K562 (cell line): Measurements from ENCODE around the gene RSPH6A. TPM values are rescaled to one million over a fixed set of nuclear protein-coding genes. Genes with fewer than 3 reads are reported as not detected.

ENCODE experiments used
- XRCC5 ChIP-seq: fragments of 200-400 bp; formaldehyde crosslinking; IDR thresholded peaks from 2 replicates; pipeline ENCODE4 v1.6.1; 2017; ENCODE audit warnings: low read depth, mild to moderate bottlenecking, low read length
- ZKSCAN1 ChIP-seq: fragments of 150-350 bp; IDR thresholded peaks from 2 replicates; pipeline ENCODE4 v1.6.1; 2016; ENCODE audit warnings: low read depth, low read length
- ZNF583 ChIP-seq: fragments of 250-450 bp; sonication (Bioruptor Pico); IDR thresholded peaks from 2 replicates; pipeline ENCODE4 v1.4.0; 2020
- ZNF695 ChIP-seq: fragments of 450-650 bp; formaldehyde crosslinking; IDR thresholded peaks from 2 replicates; pipeline ENCODE4 v1.4.0; 2020; ENCODE audit warnings: mild to moderate bottlenecking, moderate library complexity
- ZNF77 ChIP-seq: fragments of 250-450 bp; sonication (Bioruptor Pico); IDR thresholded peaks from 2 replicates; pipeline ENCODE4 v1.5.0; 2020
- ZNF830 ChIP-seq: fragments of 250-450 bp; sonication (Bioruptor Pico); IDR thresholded peaks from 2 replicates; pipeline ENCODE4 v1.5.0; 2021; ENCODE audit warnings: mild to moderate bottlenecking
- polyA plus RNA-seq, 8 experiments: library from polyadenylated mRNA; depleted of rRNA in 4 of 8; stranded (reverse) in 5 of 8; unstranded in 3 of 8; fragments of >200 nt; fragmentation: Nextera tagmentation in 2 of 8; fragmentation: Illumina TruSeq in 1 of 8; extraction: Ambion mirVana in 2 of 8; extraction: Trizol in 1 of 8; gene quantifications; 2 replicates each; pipeline versions ENCODE4 v1.2.1 to v1.2.3, GENCODE V29; 2011 to 2014; ENCODE audit warnings: inconsistent platforms in 1 of 8, missing spikeins in 1 of 8
- total RNA-seq, 7 experiments: library from RNA; depleted of rRNA in 6 of 7; stranded (reverse); fragments of >200 nt in 6 of 7; fragmentation: Illumina TruSeq in 2 of 7; extraction: Trizol in 2 of 7; gene quantifications; 2 replicates each; pipeline versions ENCODE4 v1.2.1 to v1.2.3, GENCODE V29; 2011 to 2021; ENCODE audit warnings: low replicate concordance in 1 of 7
- TF ChIP-seq, protein P1 (sequence below): sonication (generic); formaldehyde crosslinking; IDR thresholded peaks from 2 replicates; pipeline ENCODE4 v1.8.0; 2022; ENCODE audit warnings: missing genetic modification reagents, mild to moderate bottlenecking, borderline replicate concordance
- TF ChIP-seq, protein P2 (sequence below), 3 experiments: IDR thresholded peaks in 2 of 3; conservative IDR thresholded peaks in 1 of 3; 2 replicates each; pipeline ENCODE4 v1.5.1; 2011 to 2012; ENCODE audit warnings: low read length in 3 of 3, mild to moderate bottlenecking in 3 of 3, control low read depth in 2 of 3, improper control_type of control experiment in 1 of 3, inconsistent platforms in 1 of 3, low read depth in 1 of 3, mixed read lengths in 1 of 3, moderate library complexity in 1 of 3; ENCODE audit not compliant: insufficient read depth in 2 of 3
- TF ChIP-seq, protein P3 (sequence below): fragments of 200-800 bp; sonication (Bioruptor generic); IDR thresholded peaks from 2 replicates; pipeline ENCODE4 v1.6.1; 2017; ENCODE audit warnings: missing genetic modification characterization, missing compliant biosample characterization

RSPH6A gene
- total and polyA plus RNA-seq, 9 of the 15 experiments (the other 6 are each of a cell fraction or from before 2014, with no cell fraction given) = 0.03 to 0.15 (median 0.07) TPM; not detected in 5

DNA sequence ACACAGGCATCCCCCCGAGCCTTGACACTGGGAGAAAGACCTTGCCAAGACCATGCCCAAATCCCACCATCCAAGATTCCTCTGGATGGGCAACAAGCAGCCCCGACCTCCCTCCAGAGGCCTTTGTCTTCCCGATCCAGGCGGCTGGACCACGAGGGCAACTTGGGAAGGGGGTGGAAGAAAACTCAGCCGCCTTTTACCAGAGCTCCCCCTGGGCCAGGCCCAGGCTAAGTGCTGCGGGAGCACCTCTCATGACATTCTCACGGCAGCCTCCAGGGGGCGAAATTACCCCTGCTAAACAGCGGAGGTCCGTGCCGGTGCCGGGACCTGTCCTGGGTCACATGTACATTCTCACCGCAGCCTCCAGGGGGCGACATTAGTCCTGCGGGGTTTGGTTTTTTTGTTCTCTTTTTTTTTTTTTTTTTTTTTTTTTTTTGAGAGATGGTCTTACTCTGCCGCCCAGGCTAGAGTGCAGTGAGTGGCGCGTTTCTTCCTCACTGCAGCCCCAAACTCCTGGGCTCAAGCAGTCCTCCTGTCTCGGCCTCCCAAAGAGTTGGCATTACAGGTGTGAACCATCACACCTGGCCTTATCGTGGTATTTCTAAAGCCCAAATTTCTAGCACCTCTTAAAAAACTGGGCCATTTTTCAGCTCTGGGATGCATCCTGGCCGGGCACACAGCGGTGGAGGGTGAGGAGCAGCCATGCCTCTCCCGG, 2.1 kb upstream of the RSPH6A start (continued):
- TF ChIP-seq XRCC5 (peak; percentile 96), ZNF695 (CRISPR knock-in tag) (no peak), ZNF830 (CRISPR knock-in tag) (no peak), ZNF77 (CRISPR knock-in tag) (no peak), ZNF583 (no peak), ZKSCAN1 (0 out of 2 replicates have a peak, but pooled peaks have one; percentile 36)
- TF ChIP-seq, protein P1, sequence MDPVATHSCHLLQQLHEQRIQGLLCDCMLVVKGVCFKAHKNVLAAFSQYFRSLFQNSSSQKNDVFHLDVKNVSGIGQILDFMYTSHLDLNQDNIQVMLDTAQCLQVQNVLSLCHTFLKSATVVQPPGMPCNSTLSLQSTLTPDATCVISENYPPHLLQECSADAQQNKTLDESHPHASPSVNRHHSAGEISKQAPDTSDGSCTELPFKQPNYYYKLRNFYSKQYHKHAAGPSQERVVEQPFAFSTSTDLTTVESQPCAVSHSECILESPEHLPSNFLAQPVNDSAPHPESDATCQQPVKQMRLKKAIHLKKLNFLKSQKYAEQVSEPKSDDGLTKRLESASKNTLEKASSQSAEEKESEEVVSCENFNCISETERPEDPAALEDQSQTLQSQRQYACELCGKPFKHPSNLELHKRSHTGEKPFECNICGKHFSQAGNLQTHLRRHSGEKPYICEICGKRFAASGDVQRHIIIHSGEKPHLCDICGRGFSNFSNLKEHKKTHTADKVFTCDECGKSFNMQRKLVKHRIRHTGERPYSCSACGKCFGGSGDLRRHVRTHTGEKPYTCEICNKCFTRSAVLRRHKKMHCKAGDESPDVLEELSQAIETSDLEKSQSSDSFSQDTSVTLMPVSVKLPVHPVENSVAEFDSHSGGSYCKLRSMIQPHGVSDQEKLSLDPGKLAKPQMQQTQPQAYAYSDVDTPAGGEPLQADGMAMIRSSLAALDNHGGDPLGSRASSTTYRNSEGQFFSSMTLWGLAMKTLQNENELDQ (CRISPR knock-in tag) = no peak
- TF ChIP-seq, protein P2, sequence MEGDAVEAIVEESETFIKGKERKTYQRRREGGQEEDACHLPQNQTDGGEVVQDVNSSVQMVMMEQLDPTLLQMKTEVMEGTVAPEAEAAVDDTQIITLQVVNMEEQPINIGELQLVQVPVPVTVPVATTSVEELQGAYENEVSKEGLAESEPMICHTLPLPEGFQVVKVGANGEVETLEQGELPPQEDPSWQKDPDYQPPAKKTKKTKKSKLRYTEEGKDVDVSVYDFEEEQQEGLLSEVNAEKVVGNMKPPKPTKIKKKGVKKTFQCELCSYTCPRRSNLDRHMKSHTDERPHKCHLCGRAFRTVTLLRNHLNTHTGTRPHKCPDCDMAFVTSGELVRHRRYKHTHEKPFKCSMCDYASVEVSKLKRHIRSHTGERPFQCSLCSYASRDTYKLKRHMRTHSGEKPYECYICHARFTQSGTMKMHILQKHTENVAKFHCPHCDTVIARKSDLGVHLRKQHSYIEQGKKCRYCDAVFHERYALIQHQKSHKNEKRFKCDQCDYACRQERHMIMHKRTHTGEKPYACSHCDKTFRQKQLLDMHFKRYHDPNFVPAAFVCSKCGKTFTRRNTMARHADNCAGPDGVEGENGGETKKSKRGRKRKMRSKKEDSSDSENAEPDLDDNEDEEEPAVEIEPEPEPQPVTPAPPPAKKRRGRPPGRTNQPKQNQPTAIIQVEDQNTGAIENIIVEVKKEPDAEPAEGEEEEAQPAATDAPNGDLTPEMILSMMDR (IDR thresholded peaks at IDR 0.05 in 2 of 3, conservative IDR thresholded peaks at IDR 0.05 in 1 of 3; ENCODE audit: insufficient read depth in 2 of 3, low read depth in 1 of 3, low read length in 3 of 3) = peak; percentile 99 to 100 (median 99)
- TF ChIP-seq, protein P3, sequence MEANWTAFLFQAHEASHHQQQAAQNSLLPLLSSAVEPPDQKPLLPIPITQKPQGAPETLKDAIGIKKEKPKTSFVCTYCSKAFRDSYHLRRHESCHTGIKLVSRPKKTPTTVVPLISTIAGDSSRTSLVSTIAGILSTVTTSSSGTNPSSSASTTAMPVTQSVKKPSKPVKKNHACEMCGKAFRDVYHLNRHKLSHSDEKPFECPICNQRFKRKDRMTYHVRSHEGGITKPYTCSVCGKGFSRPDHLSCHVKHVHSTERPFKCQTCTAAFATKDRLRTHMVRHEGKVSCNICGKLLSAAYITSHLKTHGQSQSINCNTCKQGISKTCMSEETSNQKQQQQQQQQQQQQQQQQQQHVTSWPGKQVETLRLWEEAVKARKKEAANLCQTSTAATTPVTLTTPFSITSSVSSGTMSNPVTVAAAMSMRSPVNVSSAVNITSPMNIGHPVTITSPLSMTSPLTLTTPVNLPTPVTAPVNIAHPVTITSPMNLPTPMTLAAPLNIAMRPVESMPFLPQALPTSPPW (CRISPR knock-in tag) = peak; percentile 36; the same call in 1 of the 2 replicates
